Tibial nerve (tissue), 4 donors: ENCODE measurements around the gene NETO1. TPM values are rescaled to one million over a fixed set of nuclear protein-coding genes. Genes with fewer than 3 reads are reported as not detected.

Experiments
- DNase-seq, 2 donors: peaks; one replicate each; pipeline ENCODE4 v3.0.0-alpha.2; 2019; ENCODE audit warnings: low spot score in 2 of 2
- H3K27ac ChIP-seq, 4 donors: fragments of 200-600 bp; sonication (generic) in 3 of 4; one replicate each; pipeline ENCODE4 v1.5.1; 2017 to 2019; ENCODE audit warnings: mild to moderate bottlenecking in 1 of 4
- H3K27me3 ChIP-seq, 2 donors: fragments of 200-600 bp; sonication (generic) in 1 of 2; one replicate each; pipeline versions ENCODE4 v1.5.1 to v1.6.0; 2017 to 2019
- H3K36me3 ChIP-seq, 3 donors: fragments of 200-600 bp; sonication (generic); one replicate each; pipeline ENCODE4 v1.5.1; 2018 to 2019
- H3K4me1 ChIP-seq, 4 donors: fragments of 200-600 bp; sonication (generic) in 3 of 4; one replicate each; pipeline ENCODE4 v1.5.1; 2017 to 2019
- H3K4me3 ChIP-seq, 4 donors: fragments of 200-600 bp; sonication (generic) in 3 of 4; one replicate each; pipeline ENCODE4 v1.5.1; 2017 to 2019; ENCODE audit warnings: mild to moderate bottlenecking in 1 of 4, moderate library complexity in 1 of 4
- H3K9me3 ChIP-seq, 4 donors: fragments of 200-600 bp; sonication (generic) in 3 of 4; one replicate each; pipeline ENCODE4 v1.5.1; 2017 to 2019
- CTCF ChIP-seq, 5 experiments: fragments of 200-600 bp in 3 of 5; fragments of 450-650 bp in 2 of 5; sonication (generic) in 3 of 5; IDR thresholded peaks; one replicate each; pipeline ENCODE4 v1.5.1; 2016 to 2019; ENCODE audit warnings: antibody characterized with exemption in 5 of 5, mild to moderate bottlenecking in 3 of 5, moderate library complexity in 2 of 5
- EP300 ChIP-seq, 2 donors: sonication (generic); formaldehyde crosslinking; IDR thresholded peaks; one replicate each; pipeline ENCODE4 v1.6.1; 2017; ENCODE audit warnings: antibody characterized with exemption in 2 of 2, mild to moderate bottlenecking in 1 of 2
- POLR2A ChIP-seq, 2 donors: fragments of 450-650 bp; IDR thresholded peaks; one replicate each; pipeline ENCODE4 v1.6.1; 2017; ENCODE audit warnings: antibody characterized with exemption in 2 of 2, mild to moderate bottlenecking in 2 of 2, moderate library complexity in 2 of 2
- WGBS, 2 donors: methylation state at CpG; one replicate each; pipeline ENCODE4 v1.1.5; 2018; 5-methylcytosine and 5-hydroxymethylcytosine counted together
- total RNA-seq, 4 donors: library from RNA; depleted of rRNA; stranded (reverse); fragments of >200 nt; gene quantifications; one replicate each; pipeline ENCODE4 v1.1.0, GENCODE V29; 2016

The NETO1 gene
- total RNA-seq, 4 donors from 2014 or later: 0.59 to 14.7 (median 0.64) TPM

- 80 to 81% methylated on average over 7 of the region's 7 CpGs for WGBS, 2 donors
- no peak overlapping the region for H3K4me3 ChIP-seq
- no peaks in the 10 kb centered on the region for H3K27me3 ChIP-seq
- no peaks in the 10 kb centered on the region for H3K9me3 ChIP-seq
- no peaks in the 10 kb centered on the region for H3K4me1 ChIP-seq
- no peak for TF ChIP-seq EP300 (IDR thresholded peaks at IDR 0.05)
- no peak for TF ChIP-seq CTCF (IDR thresholded peaks at IDR 0.05)
- no peak for TF ChIP-seq POLR2A (IDR thresholded peaks at IDR 0.05)
- no peak overlapping the region for H3K27ac ChIP-seq
- no peaks in the 10 kb centered on the region for H3K36me3 ChIP-seq
- no peak for DNase-seq
Observed at GRCh38 chr18:72811047-72811446, 56.7 kb downstream of the NETO1 start.

DNA sequence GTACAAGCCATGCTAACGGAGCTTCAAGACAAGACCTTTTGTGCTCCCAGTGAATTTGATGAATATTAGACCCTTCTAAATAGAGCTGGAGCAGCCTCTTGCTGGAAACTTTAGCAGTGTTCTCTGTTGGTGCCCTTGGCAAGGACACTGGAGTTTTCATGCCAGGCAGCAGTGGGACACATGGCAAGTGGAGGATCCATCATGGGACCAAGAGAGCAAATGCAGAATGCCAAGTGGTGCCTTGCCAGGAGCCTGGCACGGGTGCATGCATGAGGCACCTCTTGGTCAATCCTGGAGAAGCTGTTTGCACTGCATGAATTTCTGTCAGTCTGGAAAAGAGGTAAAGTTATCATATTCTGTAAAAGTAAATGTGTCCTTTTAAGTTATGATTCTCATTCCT lies 59.1 kb downstream of the NETO1 start:
- no peak for DNase-seq
- TF ChIP-seq CTCF (IDR thresholded peaks at IDR 0.05) (no peak), POLR2A (IDR thresholded peaks at IDR 0.05) (no peak), EP300 (IDR thresholded peaks at IDR 0.05) (no peak)
- 68 to 84% methylated on average over 2 of the region's 2 CpGs for WGBS, 2 donors
- no peaks in the 10 kb centered on the region for H3K9me3 ChIP-seq
- no peak overlapping the region for H3K4me3 ChIP-seq
- no peaks in the 10 kb centered on the region for H3K27me3 ChIP-seq
- no peaks in the 10 kb centered on the region for H3K4me1 ChIP-seq
- H3K36me3 ChIP-seq: no peaks in the 10 kb centered on the region
- H3K27ac ChIP-seq: no peak overlapping the region

DNA sequence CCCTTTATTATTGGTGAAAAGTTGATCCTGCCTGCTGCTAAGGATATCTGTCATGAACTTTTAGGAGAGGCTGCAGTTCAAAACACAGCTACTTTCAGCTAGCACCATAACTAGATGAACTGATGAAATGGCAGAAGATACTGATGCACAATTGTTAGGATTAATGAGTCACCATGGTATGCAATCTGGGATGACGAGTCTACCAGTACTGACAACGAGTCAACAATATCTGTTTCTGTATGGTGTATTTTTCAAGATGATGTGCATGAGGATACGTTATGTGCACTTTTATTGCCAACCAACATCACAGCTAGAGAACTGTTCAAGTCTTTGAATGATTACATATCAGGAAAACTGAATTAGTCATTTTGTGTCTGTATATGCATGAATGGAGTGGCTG lies 68.7 kb downstream of the NETO1 start:
- H3K27me3 ChIP-seq: no peaks in the 10 kb centered on the region
- WGBS, 2 donors: 84 to 86% methylated on average over 3 of the region's 3 CpGs
- H3K4me1 ChIP-seq: no peaks in the 10 kb centered on the region
- H3K27ac ChIP-seq: no peak overlapping the region
- DNase-seq: no peak
- TF ChIP-seq POLR2A (IDR thresholded peaks at IDR 0.05): no peak
- no peak for TF ChIP-seq EP300 (IDR thresholded peaks at IDR 0.05)
- no peak for TF ChIP-seq CTCF (IDR thresholded peaks at IDR 0.05)
- no peak overlapping the region for H3K4me3 ChIP-seq
- H3K9me3 ChIP-seq: no peaks in the 10 kb centered on the region
- no peaks in the 10 kb centered on the region for H3K36me3 ChIP-seq

GRCh38 chr18:72783530-72783929 lies 84.3 kb downstream of the NETO1 start:
- H3K4me1 ChIP-seq: no peaks in the 10 kb centered on the region
- no peaks in the 10 kb centered on the region for H3K9me3 ChIP-seq
- H3K36me3 ChIP-seq: no peaks in the 10 kb centered on the region
- no peak overlapping the region for H3K4me3 ChIP-seq
- H3K27ac ChIP-seq: no peak overlapping the region
- DNase-seq: no peak
- WGBS, 2 donors: 62 to 73% methylated on average over 9 of the region's 9 CpGs
- TF ChIP-seq EP300 (IDR thresholded peaks at IDR 0.05) (no peak), POLR2A (IDR thresholded peaks at IDR 0.05) (no peak), CTCF (IDR thresholded peaks at IDR 0.05) (no peak)
- no peaks in the 10 kb centered on the region for H3K27me3 ChIP-seq

DNA sequence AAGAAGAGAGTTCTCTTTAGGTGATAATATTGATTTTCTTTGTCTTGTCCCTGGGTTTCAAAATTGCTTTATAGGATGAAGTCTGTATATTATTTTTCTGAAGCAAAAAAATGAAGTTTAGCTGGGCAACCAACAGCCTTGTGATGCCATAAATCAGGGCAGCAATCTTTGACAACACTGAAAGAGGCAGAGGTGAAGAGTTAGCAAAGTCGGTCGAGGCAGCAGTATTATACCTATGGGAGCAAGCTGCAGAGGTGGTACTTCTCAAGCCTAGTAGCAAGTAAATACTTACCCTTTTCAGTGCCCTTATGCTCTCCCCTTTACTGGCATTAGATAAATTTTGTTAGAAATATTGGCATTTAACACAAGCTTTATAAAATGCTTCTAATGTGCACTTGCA lies 92.9 kb downstream of the NETO1 start:
- WGBS, 2 donors: 69 to 71% methylated on average over 2 of the region's 2 CpGs
- no peaks in the 10 kb centered on the region for H3K36me3 ChIP-seq

More for the DNA sequence above, 92.9 kb downstream of the NETO1 start:
- no peak overlapping the region for H3K27ac ChIP-seq
- no peaks in the 10 kb centered on the region for H3K4me1 ChIP-seq
- no peak for TF ChIP-seq POLR2A (IDR thresholded peaks at IDR 0.05)
- no peak for TF ChIP-seq CTCF (IDR thresholded peaks at IDR 0.05)
- TF ChIP-seq EP300 (IDR thresholded peaks at IDR 0.05): no peak
- no peaks in the 10 kb centered on the region for H3K27me3 ChIP-seq
- H3K4me3 ChIP-seq: no peak overlapping the region
- no peak for DNase-seq
- H3K9me3 ChIP-seq: no peaks in the 10 kb centered on the region
